Lower leg skin (tissue), 3 donors: ENCODE results near the gene TMC3.

Source experiments
- POLR2A ChIP-seq, 2 donors: fragments of 450-650 bp; IDR thresholded peaks; one replicate each; pipeline ENCODE4 v1.6.1; 2016 to 2017; ENCODE audit warnings: antibody characterized with exemption in 2 of 2, mild to moderate bottlenecking in 1 of 2, moderate library complexity in 1 of 2
- TF ChIP-seq, protein P1 (sequence below), 3 donors: fragments of 450-650 bp; IDR thresholded peaks; one replicate each; pipeline ENCODE4 v1.5.1; 2016; ENCODE audit warnings: antibody characterized with exemption in 3 of 3, mild to moderate bottlenecking in 3 of 3, moderate library complexity in 2 of 3

DNA sequence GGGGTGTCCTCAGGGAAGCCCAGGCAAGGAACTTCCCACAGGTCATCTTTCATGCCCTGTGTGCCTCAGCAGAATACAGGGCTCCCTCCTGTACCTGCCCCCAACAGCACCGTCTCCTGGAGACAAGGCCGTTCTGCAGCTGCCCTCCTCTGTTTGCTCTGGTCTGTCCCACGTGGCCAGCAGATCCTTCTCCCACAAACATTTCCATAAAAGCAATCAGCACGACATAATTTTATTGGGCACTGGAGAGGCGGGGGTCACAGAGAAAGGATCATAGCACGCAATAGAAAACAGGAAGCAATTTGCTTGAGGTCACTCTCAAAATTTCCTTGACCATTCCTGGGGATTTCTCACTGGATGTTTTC, 79.5 kb downstream of the TMC3 start:
- TF ChIP-seq, protein P1, sequence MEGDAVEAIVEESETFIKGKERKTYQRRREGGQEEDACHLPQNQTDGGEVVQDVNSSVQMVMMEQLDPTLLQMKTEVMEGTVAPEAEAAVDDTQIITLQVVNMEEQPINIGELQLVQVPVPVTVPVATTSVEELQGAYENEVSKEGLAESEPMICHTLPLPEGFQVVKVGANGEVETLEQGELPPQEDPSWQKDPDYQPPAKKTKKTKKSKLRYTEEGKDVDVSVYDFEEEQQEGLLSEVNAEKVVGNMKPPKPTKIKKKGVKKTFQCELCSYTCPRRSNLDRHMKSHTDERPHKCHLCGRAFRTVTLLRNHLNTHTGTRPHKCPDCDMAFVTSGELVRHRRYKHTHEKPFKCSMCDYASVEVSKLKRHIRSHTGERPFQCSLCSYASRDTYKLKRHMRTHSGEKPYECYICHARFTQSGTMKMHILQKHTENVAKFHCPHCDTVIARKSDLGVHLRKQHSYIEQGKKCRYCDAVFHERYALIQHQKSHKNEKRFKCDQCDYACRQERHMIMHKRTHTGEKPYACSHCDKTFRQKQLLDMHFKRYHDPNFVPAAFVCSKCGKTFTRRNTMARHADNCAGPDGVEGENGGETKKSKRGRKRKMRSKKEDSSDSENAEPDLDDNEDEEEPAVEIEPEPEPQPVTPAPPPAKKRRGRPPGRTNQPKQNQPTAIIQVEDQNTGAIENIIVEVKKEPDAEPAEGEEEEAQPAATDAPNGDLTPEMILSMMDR (IDR thresholded peaks at IDR 0.05) = no peak
- no peak for TF ChIP-seq POLR2A (IDR thresholded peaks at IDR 0.05)
